Activated CD4-positive, alpha-beta T cell treated with anti-CD3 and anti-CD28 coated beads, Interleukin-2, amount 50 U/mL, for 4 hours (primary cell): ENCODE measurements around the gene RNF144B.
"Not testable (repeated sequence)": the region's sequence is repeated elsewhere in the genome, so short reads cannot be mapped to it uniquely, and the experiment has no call there.

Source experiments
- DNase-seq, 2 experiments: peaks; one replicate each; pipeline ENCODE4 v3.0.0-alpha.2; 2020

RNF144B gene

DNA sequence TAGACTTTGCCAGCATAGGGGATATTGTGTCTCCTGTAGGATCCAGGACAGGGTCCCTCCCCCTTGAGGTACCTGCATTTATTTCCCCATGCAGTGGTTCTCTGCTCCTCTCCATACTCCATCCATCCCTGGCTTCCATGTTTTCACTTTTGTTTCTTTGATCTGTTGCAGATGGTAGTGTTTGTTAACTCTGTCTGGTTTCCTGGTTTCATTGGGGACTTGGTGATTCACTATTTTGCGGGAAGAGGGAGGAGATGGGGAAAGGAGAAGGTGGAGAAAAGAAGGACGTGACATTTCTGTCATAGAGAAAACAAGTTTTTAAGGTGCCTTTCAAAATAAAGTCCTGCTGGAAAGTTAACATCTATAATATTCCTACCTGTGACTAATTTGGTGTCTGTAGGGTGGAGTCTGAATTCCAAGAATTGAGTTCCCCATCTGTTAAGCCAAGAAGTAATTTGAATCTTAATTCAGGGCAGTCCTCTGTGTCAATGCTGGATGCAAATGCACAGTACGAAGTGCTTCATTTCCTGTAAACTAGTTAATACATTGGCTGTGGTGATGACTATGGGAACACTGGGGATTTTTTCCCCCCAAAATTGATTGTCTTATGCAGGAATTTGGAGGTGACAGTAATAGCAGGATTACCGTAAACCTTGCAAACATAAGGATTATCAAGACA lies 6.9 kb upstream of the RNF144B start:
- no peak for DNase-seq

DNA sequence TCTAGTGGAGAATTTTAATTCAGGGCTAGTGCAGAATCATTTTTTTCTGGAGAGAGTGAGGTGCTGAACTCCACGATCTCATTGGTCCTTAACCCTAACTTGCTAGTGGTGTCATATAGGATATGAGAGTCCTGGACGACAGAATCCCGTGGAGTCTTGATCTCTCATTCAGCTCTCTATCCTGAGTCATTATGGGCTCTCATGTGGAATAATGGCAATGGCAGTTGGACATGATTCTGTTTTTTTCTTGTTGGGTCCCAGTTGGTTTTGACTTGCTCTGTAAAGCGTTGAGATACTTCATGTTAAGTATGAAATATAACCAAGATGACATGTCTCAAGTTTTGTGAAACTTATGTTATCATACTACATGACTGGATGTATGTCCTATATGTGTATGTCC lies 6.3 kb upstream of the RNF144B start:
- no peak for DNase-seq

DNA sequence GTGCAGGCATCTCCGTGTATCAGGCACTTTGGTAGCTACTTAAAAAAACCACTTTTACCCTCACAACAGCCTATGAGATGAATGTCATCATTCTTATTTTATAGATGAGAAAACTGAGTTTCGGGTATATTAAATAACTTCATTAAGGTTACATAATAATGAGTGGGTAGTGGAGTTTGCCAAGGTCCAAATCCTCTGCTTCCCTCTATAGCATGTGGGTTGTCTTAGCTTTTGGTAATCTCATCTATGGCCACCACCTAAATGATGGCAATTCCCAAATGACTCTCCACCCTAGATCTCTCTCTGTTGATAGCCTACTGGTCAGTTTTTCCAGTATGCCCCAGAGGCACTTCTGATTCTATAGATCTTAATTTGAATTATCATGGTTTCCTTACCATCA lies 3.7 kb upstream of the RNF144B start:
- no peak for DNase-seq

DNA sequence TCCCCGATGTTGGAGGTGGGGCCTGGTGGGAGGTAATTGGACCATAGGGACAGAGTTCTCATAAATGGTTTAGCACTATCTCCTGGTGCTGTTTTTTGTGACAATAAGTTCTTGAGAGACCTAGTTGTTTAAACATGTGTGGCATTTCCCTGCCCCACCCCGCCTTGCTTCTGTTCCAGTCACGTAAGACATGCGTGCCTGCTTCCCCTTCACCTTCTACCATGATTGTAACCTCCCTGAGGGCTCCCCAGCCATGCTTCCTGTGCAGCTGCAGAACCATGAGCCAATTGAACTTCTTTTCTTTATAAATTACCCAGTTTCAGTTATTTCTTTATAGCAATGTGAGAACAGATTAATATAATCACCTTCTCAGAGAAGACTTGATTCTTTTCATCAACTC lies 2.5 kb upstream of the RNF144B start:
- no peak for DNase-seq

DNA sequence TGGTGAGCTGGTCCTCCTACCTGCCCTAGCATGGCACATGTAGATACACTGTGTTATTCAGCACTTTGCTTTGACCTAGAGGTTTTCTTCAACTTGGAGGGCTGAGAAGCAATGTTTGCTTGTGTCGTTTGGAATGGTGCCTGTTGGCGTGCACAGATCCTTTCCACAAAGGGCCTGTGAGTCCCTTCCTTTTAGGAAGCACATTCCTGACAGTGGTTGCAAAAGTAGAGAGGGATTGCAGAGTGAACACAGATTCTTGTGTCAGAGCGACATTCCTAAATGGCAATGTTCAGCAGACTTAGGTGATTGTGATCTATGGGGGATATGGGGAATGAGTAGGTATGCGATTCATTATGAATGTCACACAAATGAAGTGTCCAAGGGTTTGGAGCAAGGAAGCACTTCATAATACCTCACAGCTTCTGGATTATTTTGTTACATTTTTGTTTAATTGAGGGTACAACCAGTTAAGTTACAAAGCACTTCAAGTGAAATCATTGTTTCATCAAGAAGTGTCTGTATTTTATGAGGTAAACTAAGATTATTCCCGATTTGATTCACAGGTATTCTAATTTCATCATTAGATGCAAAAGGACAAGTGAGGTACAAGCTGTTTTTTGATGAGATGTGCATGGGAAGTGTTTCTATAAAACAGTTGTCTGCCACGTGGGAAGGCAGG lies 713 bp upstream of the RNF144B start:
- no peak for DNase-seq

DNA sequence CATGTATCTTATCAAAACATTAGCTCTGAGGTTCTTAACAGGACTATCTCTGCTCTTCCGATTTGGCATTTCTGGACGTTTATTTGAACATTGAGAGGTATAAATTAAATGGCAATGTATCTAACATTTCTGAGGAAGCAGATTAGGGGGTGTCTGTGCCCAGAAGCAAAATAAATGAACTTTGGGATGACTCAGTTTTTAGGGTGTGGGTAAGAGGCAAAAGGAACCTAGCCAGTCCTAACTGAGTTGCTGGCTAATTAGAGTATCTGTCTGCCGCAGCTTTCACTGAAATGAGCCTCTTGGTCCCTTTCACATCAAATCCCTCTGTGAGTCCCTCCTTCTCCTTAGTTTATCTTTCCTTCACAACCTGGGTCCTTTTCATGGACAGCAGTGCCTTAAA lies 1.1 kb downstream of the RNF144B start:
- DNase-seq, result no peak

DNA sequence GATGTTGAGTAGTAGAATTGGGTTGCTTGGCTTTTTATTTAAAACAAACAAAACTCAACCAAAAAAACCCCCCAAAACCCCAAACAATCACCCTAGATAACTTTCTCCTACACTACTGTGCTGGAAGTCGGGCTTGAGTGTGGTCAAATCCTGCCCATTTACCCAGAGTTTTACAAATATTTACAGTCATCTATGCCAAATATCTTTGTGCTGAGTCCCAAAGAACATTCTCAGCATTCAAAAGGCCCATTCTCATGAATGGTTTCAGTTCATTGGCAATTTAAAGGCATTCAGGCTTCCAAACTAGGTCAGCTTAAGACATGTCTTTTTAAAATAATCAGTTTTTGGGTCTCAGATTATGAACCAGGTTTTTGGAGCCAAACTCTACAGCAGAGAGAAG lies 1.8 kb downstream of the RNF144B start:
- DNase-seq, result no peak

DNA sequence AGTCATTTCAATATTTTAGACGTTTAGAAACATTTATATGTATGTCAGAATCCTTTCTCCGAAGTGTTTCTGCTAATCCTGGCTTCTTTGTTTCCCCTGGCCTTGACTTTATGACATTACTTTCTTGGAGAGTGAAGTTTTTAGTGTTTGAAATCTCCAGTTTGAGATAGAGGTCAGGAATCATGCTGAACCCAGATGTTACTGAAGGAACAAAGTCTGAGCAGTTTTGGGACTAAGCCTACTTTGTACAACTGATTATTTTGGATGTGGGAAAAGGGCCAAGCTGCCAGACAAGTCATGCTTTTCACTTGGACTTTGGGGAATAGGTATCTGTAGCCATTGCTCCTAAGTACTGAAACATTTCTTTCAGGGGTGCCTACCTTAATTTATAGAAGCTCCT lies 2.3 kb downstream of the RNF144B start:
- no peak for DNase-seq

DNA sequence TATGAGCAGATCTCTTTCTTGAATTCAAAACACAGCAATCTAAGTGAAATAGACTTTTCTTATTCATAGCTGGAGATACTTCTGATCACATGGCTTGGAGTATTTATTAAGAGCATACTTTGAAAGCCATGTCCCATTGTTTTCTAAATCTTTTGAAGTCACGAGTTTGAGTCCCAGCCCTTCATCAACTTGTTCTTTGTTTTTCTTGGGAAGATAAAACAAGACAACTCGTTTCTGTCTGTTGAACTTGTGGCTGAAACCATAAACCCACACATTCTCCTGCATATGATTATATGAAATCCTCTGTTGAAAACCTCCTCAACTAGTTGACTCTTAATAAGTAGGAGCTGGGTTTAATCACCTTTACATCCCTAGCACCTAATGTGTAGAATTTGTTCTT lies 3.3 kb downstream of the RNF144B start:
- DNase-seq, result no peak

DNA sequence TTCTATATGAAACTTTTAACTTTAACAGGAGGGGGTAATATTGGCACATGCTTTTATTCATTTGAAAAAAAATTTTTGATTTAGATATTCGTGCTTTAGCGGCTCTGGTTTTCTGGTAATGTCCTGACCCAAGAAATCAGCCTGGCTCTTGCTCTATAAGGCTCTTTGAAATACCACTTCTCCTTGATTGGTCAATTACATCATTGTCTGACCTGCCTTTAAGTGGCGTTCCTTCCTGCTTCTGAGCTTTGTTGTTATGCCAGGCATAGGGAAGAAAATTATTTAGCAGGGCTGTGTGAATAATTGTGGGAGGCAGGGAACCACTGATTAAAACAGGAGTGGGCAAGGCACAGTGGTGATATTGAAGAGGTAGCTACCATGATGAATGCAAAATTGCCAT lies 3.9 kb downstream of the RNF144B start:
- DNase-seq, result no peak

DNA sequence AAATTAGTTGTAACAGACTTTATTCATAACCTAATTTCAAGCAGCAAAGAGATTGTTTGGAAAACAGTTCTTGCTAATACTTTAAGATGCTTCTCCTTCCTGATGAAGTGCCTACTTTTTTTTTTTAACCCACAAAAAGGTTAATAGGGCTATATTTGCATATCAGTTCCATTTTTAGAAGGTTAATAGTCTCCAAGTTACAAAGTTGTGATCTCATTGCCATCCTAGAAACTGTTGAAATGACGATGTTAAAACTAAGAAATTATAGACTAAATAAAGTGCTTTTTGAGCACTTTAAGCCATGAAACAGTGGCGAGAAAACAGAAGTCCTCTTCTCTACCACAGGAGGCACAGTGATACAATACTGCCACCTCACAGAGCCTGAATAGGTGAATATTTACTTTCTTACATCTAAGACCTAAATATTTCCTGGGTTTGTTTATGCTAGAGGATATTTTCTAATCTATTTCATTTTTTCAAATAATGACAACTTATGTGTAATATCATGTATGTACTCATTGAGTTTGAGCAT lies 5.3 kb downstream of the RNF144B start:
- no peak for DNase-seq

DNA sequence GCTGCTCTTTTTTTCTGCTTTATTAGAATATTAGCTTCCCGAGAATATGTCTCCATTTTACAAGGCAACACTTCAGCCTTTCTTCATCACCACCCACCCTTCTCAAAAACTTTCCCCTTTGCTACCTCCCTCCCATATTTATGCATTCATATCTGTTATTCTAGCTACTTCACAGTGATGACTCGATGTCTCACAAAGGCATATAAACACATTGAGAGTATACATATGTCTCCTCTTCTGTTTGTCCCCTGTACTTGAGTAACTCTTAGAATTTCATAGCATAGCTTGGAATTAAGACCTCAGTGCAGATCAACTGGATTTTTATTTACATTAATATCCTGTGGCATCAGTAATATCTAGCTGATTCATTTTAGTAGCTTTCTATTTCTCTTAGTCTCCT lies 6.5 kb downstream of the RNF144B start:
- DNase-seq, result no peak

DNA sequence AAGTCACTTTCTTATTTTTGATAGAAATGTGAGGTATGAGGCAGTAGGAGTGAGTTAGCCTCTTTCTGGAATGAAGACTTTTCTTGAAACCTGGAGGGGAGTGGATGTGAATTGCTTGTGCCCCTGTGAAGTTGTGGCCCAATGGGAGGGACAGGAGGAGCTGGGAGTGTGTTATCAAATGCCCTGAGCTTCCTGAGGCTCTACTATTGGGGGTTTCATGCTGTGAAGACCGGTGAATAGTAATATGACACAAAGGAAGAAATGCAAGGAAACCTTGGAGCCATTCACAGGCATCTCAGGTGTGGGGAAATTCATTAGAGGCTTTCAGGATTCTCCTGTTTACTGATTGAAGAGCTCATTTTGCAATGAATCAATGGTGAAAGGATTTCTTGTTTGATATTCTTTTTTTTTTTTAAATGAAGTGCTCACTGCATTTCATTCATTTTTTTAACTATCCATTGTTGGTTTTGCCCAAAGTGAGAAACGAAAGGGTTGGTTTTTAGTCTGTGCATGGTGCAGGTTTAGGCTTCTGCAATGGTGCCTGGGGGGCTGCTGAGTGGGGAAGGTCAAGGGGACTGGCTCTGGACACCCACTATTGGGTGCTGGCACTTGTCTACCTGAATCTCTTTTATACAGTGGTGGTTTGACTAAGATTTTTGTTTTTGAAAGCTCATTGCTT lies 8.2 kb downstream of the RNF144B start:
- DNase-seq, result no peak

DNA sequence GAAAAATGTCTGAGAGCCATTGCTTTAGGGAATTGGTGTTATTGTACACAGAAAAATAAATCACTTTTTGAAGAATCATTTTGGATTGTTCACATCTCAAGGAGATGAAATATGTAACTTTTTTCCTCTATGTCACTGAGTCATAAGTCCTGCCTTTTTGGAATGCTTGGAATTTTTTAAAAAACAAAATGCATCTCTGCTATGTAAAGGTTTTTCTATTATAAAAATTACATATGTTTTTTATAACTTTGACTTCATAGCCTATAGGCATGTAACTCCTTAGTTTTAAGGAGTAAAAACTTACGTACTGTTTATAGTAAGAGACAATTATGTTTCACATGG lies 8.7 kb downstream of the RNF144B start:
- no peak for DNase-seq

DNA sequence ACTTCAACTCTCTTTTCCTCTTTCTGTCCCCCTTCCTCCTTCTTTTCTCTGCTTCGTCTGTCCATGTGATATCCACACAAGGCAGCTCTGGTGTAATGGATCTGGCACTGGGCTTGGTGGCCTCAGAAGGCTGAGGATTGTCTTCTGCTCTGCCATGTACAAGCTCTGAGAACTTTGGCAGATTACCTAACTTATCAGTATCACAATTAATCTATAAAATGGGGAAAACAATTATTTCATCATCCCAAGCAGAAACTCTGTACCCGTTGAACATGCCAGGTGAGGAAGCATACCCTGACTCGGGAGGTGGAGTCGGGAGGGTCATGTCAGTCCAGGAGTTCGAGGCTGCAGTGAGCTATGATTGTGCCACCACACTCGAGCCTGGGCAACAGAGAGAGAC lies 10.6 kb downstream of the RNF144B start:
- no peak for DNase-seq

DNA sequence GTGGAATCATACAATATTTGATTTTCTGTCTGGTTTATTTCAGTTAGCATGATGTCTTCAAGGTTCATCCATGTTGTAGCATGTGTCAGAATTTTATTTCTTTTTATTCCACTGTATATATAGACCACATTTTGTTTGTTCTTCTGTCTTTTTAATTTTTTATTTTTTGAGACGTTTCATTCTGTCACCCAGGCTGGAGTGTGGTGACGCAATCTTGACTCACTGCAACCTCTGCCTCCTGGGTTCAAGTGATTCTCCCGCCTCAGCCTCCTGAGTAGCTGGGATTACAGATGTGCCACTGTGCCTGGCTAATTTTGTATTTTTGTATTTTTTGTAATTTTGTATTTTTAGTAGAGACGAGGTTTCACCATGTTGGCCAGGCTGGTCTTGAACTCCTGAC lies 11.1 kb downstream of the RNF144B start:
- not testable (repeated sequence) for DNase-seq

DNA sequence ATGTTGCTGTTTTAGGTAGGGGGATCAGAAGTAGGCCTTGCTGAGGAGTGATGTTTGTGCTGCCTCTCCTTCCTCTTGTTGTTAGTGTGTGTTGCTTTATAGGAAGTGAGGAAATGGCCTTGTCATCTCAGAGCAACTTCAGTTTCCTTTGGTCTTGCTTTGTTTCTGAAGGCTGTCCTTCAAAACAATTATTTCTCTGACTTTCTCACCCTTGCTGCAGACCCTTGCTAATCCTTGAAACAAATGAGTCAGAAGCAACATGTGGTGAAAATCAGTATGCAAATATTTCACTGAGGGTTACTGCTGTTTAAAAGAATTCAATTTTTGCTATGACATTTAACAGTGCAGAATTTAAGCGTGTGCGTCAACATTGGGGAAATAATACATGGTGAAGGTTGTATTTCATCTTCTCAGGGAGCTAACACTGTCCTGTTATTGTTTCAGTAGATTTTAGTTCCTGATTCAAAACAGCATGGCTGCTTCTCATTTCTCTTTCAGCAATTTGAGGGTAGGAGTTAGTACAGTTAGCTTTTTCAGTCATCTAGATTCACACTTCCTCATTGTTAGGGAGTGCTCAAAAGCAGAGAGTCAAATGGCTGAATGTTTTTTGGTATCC lies 13.8 kb downstream of the RNF144B start:
- DNase-seq, result no peak

DNA sequence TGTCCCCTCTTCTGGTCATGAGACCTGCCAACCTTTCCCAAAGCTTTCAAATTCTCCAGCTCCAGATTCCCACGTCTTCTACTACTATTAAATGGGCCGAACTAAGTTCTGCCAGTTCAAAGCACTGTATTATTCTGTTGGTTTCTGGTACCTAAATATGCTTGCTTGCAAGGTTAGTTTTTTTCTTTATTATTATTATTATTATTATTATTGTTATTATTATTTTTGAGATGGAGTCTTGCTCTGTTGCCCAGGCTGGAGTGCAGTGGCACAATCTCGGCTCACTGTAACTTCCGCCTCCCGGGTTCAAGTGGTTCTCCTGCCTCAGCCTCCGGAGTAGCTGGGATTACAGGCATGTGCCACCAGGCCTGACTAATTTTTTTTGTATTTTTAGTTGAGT lies 17.8 kb downstream of the RNF144B start:
- DNase-seq, result not testable (repeated sequence)

DNA sequence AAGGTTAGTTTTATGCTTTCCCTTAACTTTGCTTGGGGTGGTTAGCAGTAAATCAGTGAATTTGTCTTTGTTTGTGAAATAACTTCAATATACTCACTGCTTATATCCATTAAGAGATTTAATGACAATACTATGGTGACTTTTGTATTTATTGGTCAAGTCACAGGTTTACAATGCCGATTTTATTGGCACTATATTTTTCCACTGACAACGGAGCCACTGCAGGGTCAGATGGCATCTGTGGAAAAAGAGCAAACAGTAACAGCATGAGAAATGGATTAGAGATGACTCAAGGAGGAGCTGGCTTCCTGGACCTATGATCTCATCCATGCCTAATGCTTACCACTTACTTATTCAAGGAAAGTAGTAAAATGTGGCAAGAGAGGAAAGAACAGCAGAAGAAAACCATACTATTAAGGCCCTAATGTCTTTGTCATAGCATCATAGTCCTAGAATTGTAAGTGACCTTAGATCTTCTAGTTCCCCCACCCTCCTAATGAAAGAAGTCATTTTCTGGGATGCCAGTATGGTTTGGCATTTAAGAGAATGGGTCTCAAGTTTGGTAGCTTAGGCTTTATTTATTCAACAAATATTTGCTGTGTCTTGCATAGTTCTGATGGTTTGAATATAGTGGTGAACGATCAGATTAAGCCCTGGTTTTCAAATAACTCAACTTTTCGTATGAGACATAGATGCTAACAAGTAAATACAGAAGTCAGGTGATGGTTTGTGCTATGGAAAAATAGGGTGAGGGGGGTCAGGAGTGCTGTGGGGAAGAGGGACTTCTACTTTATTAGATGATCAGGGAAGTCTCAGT lies 18.5 kb downstream of the RNF144B start:
- DNase-seq, result no peak

DNA sequence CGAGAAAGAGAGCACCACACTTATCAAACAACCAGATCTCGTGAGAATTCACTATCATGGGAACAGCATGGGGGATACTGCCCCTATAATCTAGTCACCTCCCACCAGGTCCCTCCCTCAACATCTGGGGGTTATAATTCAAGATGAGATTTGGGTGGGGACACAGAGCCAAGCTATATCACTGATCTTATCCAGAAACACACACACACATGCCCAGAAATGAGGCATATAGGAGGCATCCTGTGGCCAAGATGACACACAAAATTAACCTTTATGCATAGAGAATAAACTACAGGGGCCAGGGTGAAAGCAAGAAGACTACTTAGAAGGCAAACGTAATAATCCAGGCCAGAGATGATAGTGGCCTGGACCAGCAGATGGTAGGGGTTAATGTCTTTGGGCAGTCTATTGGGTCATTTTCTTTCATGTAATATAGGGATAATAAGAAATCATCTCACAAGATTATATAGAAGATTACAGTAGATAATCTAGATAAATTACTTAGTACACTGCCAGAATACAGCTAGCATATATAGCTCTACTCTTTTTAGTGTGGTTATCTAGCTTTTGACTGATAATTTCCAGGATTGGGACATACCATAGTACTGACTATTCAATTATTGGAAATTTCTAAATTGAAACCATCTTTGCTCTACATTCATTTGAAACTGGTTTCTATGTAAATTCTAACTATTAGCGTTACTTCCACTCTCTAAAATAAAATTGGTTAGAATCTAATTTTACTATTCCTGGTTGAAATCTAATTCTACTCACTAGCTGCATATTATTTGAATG lies 20.0 kb downstream of the RNF144B start:
- DNase-seq, result no peak

DNA sequence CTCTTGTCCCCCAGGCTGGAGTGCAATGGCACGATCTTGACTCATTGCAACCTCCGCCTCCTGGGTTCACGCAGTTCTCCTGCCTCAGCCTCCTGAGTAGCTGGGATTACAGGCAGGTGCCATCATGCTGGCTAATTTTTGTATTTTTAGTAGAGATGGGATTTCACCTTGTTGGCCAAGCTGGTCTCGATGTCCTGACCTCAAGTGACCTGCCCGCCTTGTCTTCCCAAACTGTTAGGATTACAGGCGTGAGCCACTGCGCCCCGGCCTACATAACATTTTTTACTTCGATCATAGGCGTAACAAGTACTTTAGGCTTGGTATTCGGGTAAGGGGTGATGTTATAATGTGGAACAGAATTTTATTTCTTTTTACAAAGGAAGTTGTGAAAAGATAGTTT lies 22.5 kb downstream of the RNF144B start:
- DNase-seq, result not testable (repeated sequence)

DNA sequence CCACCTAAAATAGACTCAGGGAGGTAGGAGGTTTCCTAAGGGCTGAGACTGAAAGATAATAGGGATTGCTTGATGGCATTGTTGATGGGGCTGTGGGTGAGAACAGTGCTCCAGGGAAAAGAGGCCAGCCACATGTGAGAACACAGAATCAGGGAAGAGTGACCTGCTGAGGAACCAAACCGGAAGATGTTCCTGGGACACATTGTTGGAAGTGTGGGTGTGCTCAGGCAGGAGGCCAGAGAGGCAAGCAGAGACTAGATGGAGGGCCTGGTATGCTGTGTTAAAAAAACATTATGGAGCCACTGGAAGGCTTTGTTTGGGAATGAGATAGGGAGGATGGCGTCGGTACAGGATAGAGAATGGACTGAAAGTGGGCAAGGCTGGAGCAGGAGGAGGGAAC lies 23.3 kb downstream of the RNF144B start:
- DNase-seq, result no peak
